GM13977 (cell line): Measurements from ENCODE around the gene CACNA1D.
A peak's percentile ranks its signal among the peaks of the same experiment; 100 is the strongest.

ENCODE experiments used
- DNase-seq: peaks from one replicate; pipeline ENCODE4 v3.0.0; 2012; ENCODE audit warnings: low spot score
- in situ Hi-C: fragments of 300-500 bp; cut with MboI; formaldehyde crosslinking; loops from one replicate; pipeline ENCODE4 v1.12.0; 2022; ENCODE audit warnings: low sequenced_read_pairs, low pct_unique_long_range_greater_than_20kb, mixed read lengths, inconsistent platforms; ENCODE audit not compliant: unreplicated experiment
- TF ChIP-seq, protein P1 (sequence below): IDR thresholded peaks from 2 replicates; pipeline ENCODE4 v1.5.1; 2012; ENCODE audit warnings: mild to moderate bottlenecking, control low read depth; ENCODE audit not compliant: insufficient read depth; ENCODE audit errors: extremely low read depth, missing control alignments

CACNA1D gene

DNA sequence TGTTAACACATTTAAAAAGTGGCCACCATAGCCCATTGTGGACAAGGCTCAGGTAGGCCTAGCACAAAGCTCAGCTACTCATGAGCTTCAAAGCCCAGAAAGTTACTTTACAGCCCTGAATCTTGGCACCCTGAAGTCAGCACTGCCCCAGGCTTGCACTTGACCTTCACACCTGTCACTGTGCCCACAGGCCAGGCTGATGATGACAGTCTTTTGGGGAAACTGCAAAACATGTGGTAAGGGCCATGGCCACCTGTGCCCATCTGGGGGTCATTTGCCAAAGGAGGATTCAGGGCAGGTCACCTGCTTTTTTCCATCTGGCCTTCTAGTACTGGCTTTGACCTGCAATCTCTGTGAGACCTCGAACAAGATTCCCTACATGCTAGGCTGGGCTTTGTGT lies 340.8 kb downstream of the CACNA1D start:
- DNase-seq, result no peak
- in situ Hi-C loops, result no loop called here
- TF ChIP-seq, protein P1, sequence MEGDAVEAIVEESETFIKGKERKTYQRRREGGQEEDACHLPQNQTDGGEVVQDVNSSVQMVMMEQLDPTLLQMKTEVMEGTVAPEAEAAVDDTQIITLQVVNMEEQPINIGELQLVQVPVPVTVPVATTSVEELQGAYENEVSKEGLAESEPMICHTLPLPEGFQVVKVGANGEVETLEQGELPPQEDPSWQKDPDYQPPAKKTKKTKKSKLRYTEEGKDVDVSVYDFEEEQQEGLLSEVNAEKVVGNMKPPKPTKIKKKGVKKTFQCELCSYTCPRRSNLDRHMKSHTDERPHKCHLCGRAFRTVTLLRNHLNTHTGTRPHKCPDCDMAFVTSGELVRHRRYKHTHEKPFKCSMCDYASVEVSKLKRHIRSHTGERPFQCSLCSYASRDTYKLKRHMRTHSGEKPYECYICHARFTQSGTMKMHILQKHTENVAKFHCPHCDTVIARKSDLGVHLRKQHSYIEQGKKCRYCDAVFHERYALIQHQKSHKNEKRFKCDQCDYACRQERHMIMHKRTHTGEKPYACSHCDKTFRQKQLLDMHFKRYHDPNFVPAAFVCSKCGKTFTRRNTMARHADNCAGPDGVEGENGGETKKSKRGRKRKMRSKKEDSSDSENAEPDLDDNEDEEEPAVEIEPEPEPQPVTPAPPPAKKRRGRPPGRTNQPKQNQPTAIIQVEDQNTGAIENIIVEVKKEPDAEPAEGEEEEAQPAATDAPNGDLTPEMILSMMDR, result no peak

DNA sequence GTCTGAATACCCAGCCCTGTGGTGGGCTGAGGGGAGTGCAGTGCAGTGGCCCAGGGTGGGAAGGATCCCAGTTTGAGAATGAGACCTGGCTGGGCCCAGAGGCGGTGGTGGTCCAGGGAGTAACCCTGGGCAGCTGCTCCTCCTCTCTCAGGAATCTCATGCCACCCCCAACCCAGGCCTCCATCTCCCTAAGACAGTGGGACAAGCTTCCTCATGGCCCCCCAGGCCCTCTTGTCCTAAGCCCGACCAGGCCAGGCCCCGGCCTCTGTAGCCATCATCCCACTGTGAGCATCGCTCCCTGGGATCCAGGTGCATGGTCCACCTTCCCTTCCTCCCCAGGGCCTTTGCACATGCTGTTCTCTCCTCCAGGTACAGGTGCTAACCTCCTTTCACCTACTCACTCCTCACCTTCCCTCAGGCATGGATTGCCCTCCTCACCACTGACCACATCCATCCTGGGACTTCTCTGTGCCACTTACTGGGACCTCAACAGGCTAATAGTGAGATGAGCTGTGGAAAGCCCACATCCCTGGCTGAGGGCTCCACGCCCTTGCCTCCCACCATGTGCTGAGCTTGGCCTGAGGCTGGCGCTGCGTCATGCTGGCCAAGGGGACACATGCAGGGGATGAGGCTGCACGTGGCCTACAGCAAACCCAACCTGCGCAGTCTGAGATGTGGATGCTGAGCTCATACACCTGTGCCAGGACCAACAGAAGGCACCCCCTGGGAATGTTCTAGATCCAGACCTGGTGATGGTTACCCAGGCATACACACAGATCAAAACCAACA lies 341.9 kb downstream of the CACNA1D start:
- no peak for DNase-seq
- TF ChIP-seq, protein P1, result no peak
- in situ Hi-C loops, result no loop called here

DNA sequence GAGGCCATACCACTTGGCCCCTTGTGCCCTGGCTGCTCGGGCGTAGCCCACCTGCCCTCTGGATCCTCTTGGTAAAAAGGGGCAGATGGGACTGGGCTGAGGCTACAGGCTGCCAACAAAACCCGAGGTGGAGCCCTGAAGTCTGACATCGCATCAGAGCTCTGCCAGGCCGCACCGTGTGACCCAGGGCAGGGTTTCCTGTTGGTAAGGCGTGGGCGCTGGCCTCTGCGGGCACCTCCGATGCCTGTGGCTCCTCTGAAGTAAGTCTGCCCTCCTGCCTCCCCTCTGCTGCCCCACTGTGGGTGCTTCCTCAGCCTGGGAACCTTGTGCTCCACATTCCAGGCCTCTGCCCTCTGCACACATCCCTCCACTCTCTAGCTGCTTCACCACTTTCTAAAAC lies 342.9 kb downstream of the CACNA1D start:
- in situ Hi-C loops, result no loop called here
- DNase-seq, result no peak
- TF ChIP-seq, protein P1, result no peak

DNA sequence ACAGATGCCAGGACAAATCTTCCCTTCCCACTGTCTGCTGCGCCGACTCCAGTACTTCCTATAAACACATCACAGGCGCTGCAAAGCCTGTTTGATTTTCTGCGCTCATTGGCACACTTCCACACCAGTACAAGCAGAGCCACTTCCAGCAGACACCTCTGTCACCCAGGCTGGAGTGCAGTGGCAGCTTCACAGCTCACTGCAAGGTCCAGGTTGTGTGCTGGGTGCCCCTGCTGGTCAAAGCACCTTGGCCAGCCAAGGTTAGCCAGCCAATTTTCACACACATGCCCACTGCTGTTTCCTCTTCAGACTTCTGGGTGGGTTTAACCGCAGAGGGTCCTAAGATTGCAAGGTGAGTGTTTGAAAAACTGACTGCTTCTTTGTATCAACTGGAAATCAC lies 346.9 kb downstream of the CACNA1D start:
- TF ChIP-seq, protein P1, result no peak
- no peak for DNase-seq
- in situ Hi-C loops, result no loop called here

DNA sequence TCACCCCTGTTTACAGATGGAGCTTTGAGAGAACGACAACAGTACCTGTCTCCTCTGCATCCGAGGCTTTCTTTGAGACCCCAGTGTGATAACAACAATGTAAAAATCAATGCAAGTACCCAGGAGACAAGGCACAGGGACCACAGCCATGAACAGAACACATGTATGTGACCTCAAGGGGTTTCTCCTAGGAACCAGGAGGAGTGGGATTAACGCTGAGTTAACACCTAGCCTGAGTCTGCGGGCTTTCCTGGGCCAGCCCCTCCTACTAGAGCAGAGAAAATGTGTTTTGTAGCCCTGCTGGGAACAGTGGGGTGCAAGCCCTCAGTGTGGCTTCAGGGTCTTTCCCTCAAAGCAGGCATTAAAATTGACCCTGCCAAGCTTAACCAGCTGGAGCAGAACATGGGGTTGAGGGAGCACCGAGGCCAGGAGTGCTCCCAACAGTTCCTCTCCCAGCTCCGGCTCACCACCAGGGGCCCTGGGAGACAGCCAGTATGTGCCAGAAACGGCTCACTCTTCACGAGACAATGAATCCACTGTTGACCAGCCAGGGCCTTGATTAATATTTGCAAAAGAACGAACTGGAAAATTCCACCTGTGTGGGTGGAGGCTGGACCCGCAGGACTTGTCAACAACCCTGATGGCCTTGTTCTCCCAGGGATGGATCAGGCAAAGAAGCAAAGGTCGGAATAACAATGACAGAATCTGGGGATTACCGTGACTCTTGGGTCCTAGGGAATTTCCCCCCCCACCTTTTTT lies 348.2 kb downstream of the CACNA1D start:
- peak; percentile 36 for DNase-seq
- in situ Hi-C loops, result no loop called here
- TF ChIP-seq, protein P1, result no peak

DNA sequence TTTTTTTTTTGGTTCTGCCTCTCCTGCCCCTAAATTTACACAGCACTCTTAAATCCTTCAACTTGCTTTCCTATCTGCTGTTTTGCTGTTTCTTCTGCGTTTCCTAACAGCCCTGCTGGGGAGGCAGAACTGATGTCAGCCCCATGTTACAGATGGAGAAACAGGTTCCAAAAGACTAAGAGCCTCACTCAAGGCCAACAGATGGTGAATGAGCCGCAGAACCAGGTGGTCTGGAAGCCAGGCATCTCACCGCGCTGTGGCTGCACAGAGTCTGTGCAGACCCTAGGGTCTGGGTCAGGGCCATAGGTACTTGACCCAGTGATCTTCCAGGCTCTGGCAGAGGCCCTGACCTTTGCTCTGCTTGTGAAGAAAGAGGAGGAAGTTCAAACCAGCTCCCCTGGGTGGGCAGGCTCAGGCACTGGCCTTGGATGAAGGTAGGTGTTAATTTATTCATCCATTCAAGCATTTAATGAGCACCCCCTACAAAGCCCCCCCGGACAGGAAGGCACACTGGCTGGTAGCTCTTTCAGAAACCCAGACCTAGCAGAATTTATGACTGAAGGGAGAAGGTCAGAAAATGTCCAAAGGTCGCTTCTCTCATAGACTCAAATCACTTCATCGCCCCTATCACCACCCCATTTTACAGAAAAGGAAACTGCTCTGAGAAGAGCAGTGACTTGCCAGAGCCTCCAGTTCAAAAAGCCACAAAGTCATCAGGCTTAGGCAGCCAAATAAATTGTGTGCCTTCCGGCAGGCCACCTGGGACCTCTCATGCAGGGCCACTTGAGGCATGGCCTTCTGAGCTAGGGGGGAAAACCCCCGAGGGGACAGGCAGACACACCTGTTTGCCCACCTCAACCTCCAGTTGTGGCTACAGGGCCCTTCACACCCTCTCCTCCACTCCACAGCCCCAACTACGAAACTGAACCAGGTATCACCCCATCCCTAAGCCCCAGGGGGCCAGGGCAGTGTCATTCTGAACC lies 349.1 kb downstream of the CACNA1D start:
- in situ Hi-C loops, result no loop called here
- peak; percentile 51 for DNase-seq
- TF ChIP-seq, protein P1, result no peak
